Measurements from ENCODE around the gene MARCHF10. TPM values are rescaled to one million over a fixed set of nuclear protein-coding genes. Genes with fewer than 3 reads are reported as not detected.
A peak's percentile ranks its signal among the peaks of the same experiment; 100 is the strongest.

Gene MARCHF10
- total RNA-seq, 2 donors from 2014 or later: not detected

DNA sequence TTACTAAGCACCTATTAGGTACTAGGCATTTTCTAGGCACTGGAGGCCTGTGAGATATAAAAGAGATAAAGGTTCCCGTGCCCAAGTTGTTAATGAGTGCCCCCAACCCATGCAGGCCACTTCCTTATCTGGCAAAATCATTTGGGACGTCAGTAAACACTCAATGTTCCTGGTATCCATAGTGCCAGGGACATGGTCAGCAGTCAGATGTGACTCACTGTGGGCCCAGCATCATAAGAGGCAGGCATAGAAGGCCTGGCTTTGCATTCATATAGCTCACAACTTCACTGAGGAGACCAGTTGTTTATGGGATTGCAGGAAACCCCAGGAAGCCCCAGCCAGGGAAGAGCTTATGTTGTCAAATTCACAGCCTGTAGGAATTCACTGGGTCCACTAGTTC, 99.5 kb downstream of the MARCHF10 start:
- no peaks in the 10 kb centered on the region for H3K9me3 ChIP-seq
- H3K36me3 ChIP-seq: no peaks in the 10 kb centered on the region
- H3K27ac ChIP-seq: no peak overlapping the region
- DNase-seq (ENCODE audit: low spot score): no peak
- peaks cover 0 to 22% of the 10 kb centered on the region in 2 donors for H3K4me1 ChIP-seq
- TF ChIP-seq, protein P1, sequence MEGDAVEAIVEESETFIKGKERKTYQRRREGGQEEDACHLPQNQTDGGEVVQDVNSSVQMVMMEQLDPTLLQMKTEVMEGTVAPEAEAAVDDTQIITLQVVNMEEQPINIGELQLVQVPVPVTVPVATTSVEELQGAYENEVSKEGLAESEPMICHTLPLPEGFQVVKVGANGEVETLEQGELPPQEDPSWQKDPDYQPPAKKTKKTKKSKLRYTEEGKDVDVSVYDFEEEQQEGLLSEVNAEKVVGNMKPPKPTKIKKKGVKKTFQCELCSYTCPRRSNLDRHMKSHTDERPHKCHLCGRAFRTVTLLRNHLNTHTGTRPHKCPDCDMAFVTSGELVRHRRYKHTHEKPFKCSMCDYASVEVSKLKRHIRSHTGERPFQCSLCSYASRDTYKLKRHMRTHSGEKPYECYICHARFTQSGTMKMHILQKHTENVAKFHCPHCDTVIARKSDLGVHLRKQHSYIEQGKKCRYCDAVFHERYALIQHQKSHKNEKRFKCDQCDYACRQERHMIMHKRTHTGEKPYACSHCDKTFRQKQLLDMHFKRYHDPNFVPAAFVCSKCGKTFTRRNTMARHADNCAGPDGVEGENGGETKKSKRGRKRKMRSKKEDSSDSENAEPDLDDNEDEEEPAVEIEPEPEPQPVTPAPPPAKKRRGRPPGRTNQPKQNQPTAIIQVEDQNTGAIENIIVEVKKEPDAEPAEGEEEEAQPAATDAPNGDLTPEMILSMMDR (IDR thresholded peaks at IDR 0.05): no peak
- no peaks in the 10 kb centered on the region for H3K27me3 ChIP-seq
- no peak overlapping the region for H3K4me3 ChIP-seq

DNA sequence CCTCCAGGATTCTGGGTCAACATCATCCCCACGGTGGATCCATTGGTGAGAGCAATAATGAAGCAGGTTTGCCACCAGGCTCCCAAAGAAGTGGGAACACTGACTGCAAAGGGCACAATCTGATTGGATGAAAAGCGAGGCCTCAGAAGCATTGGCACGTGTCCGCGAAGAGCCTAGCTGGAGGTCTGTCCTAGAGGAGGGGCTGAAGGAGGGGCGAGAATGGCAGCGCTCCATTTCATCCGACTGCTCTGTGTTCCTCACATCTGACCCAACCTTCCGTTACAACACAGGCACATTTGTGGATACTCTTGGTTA, 100.7 kb downstream of the MARCHF10 start:
- H3K27me3 ChIP-seq: no peaks in the 10 kb centered on the region
- no peaks in the 10 kb centered on the region for H3K36me3 ChIP-seq
- peaks cover 0 to 27% of the 10 kb centered on the region in 2 donors for H3K4me1 ChIP-seq
- H3K4me3 ChIP-seq: no peak overlapping the region
- H3K9me3 ChIP-seq: no peaks in the 10 kb centered on the region
- no peak overlapping the region for H3K27ac ChIP-seq
- no peak for DNase-seq (ENCODE audit: low spot score)
- TF ChIP-seq, protein P1 (IDR thresholded peaks at IDR 0.05): no peak

DNA sequence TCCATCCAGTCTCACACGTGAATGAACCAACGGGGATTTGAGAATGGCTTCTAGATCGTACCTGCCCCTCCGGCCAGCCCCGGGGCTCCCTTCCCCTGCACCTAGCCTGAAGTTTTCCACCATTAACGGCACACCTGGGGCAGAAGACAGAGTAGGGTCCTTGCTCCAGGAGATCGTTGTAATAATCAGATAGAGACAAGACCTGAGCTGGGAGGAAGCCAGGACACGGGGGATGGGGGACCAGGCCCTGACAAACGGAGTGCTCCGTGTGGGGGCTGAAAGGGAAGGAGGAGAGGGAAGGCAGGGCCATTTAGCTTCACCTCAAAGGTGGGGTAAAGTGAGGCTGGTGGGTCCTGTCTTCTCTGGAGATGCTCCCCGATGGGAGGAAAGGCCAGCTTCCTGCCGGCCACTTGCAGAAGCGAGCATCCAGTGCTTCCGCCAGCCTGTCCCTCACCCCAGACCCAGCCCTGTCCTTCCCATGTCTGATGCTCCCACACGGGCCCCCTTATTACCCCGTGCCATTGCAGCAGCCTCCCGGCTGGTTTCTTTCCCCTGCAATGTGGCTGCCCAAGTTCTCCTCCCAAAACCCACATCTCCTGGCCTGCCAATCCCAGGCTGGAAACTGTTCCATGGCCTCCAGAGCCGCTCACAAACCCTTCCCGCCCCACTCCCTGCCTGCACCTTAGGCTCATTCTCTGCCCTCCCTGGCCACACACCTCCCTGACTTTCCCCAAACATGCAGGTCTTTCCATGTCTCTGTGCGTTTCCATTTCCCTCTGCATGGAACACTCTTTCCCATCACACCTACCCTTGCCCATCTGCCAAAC, 101.3 kb downstream of the MARCHF10 start:
- no peak for DNase-seq (ENCODE audit: low spot score)

DNA sequence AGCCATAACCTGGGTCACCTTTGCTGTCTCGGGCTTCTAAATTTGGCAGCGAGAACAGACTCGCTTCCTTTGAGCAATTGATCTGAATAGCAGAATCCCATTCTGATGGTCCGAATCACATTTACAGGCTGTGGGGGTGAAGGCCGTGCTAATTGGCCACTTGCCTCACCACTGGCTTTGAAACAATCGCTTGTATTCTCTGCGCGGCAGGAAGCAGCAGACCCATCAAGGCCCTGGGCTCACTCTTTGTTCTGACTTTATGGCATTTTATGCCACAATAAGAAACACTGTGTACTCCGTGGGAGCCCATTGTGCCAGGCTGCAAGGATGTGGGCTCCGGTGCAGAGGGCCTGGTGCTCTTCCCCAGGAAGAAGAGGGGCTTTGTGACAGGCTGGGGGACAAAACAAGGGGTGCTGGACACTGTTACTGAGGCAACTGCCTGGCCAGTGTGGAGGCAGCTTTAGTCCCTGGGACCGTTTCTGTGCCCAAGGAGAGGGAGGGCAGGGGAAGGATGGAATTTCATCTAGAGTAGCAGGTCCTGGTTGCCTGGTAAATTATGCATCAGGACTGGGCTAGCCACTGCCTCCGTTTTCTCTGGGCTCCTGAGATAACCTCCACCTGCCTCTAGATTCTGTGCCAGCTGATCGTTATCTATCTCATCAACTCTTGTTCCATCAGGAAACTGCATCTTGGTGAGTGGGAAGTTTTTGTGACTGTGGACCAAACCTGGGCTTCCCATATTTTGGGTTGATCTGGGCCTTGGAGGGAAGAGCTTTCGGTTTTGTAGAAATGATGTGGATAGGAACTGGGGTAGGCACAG, 102.1 kb downstream of the MARCHF10 start:
- Histone ChIP-seq H3K36me3 (no peaks in the 10 kb centered on the region), H3K9me3 (no peaks in the 10 kb centered on the region), H3K27ac (peak overlapping the region; percentile 46 to 65), H3K27me3 (no peaks in the 10 kb centered on the region), H3K4me3 (peak overlapping the region in 1 of 2 donors; percentile 72), H3K4me1 (peaks cover 0 to 27% of the 10 kb centered on the region in 2 donors)
- TF ChIP-seq, protein P1 (IDR thresholded peaks at IDR 0.05): no peak
- DNase-seq (ENCODE audit: low spot score): no peak

More for the DNA sequence above, 101.3 kb downstream of the MARCHF10 start:
- TF ChIP-seq, protein P1 (IDR thresholded peaks at IDR 0.05): no peak
- no peaks in the 10 kb centered on the region for H3K36me3 ChIP-seq
- H3K27ac ChIP-seq: no peak overlapping the region
- no peak overlapping the region for H3K4me3 ChIP-seq
- no peaks in the 10 kb centered on the region for H3K27me3 ChIP-seq
- peaks cover 0 to 27% of the 10 kb centered on the region in 2 donors for H3K4me1 ChIP-seq
- no peaks in the 10 kb centered on the region for H3K9me3 ChIP-seq

DNA sequence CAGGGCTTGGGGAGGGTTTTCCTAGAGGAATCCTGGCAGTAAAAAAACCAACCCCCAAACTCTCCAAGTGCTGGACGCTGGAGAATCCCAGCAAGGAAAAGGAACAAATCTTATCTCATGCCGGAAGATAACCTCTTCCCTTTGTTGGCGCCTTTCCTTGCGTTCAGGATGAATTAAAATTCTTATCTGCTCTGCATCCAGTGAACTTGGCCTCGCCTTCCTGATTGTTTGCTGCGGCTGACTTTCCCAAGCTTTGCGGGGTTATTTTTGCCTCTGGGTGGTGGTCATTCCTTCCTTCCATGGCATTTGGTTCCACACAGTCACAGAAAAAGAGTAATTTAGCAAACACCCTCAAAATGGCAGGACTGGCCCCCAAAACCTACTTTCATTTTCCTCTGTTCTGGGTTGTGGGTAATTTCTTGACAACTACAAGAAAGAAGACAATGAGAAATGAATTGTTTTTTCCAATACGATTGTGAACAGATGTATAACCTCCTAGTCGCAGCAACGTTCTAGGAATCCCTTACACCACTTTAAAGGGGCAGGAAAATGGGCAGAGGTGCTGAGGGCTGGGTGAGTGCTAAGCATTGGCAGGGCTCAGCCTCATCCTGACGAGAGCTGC, 102.8 kb downstream of the MARCHF10 start:
- DNase-seq (ENCODE audit: low spot score): no peak
- Histone ChIP-seq H3K36me3 (no peaks in the 10 kb centered on the region), H3K4me3 (peak overlapping the region in 1 of 2 donors; percentile 72), H3K27ac (peak overlapping the region; percentile 65 to 75), H3K4me1 (peaks cover 0 to 27% of the 10 kb centered on the region in 2 donors), H3K9me3 (no peaks in the 10 kb centered on the region), H3K27me3 (no peaks in the 10 kb centered on the region)
- TF ChIP-seq, protein P1 (IDR thresholded peaks at IDR 0.05): no peak

Data from right atrium auricular region (tissue), 2 donors.